ENCODE measurements around the gene CRISPLD2. TPM values are rescaled to one million over a fixed set of nuclear protein-coding genes. Genes with fewer than 3 reads are reported as not detected.

The CRISPLD2 gene
- total RNA-seq, 3 donors from 2014 or later (not counting 1 experiment from before 2014, with no cell fraction given), result 0.86 to 6.3 TPM; not detected in 1

GRCh38 chr16:84816023-84816422 is 3.8 kb upstream of the CRISPLD2 start:
- peaks cover 15% of the 10 kb centered on the region for H3K4me1 ChIP-seq (ENCODE audit: control insufficient read depth, insufficient read depth, low read length)
- H3K36me3 ChIP-seq (ENCODE audit: control insufficient read depth, insufficient read depth, low read length), result no peaks in the 10 kb centered on the region
- Mint-ChIP-seq H3K4me3 (no peak overlapping the region), H3K36me3 (no peaks in the 10 kb centered on the region), H3K4me1 (peaks cover 10% of the 10 kb centered on the region in 2 donors), H3K27me3 (ENCODE audit: low read depth in 2 of 2) (peaks cover 9 to 10% of the 10 kb centered on the region in 2 donors), H3K9me3 (no peaks in the 10 kb centered on the region), H3K27ac (no peak overlapping the region)
- TF ChIP-seq, protein P1, sequence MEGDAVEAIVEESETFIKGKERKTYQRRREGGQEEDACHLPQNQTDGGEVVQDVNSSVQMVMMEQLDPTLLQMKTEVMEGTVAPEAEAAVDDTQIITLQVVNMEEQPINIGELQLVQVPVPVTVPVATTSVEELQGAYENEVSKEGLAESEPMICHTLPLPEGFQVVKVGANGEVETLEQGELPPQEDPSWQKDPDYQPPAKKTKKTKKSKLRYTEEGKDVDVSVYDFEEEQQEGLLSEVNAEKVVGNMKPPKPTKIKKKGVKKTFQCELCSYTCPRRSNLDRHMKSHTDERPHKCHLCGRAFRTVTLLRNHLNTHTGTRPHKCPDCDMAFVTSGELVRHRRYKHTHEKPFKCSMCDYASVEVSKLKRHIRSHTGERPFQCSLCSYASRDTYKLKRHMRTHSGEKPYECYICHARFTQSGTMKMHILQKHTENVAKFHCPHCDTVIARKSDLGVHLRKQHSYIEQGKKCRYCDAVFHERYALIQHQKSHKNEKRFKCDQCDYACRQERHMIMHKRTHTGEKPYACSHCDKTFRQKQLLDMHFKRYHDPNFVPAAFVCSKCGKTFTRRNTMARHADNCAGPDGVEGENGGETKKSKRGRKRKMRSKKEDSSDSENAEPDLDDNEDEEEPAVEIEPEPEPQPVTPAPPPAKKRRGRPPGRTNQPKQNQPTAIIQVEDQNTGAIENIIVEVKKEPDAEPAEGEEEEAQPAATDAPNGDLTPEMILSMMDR (IDR thresholded peaks at IDR 0.05), result no peak
- WGBS (ENCODE audit: insufficient coverage), result 92% methylated on average over 6 of the region's 7 CpGs
- no peak for DNase-seq
- intact Hi-C loops (cut with micrococcal nuclease), result no loop called here
- peaks cover under 1% of the 10 kb centered on the region for H3K27me3 ChIP-seq (ENCODE audit: control insufficient read depth, insufficient read depth, low read length)
- H3K9me3 ChIP-seq (ENCODE audit: control insufficient read depth, insufficient read depth, low read length), result no peaks in the 10 kb centered on the region
- ATAC-seq, result no peak
- no peak overlapping the region for H3K4me3 ChIP-seq (ENCODE audit: low read length)
- no peak overlapping the region for H3K27ac ChIP-seq (ENCODE audit: low read length)

DNA sequence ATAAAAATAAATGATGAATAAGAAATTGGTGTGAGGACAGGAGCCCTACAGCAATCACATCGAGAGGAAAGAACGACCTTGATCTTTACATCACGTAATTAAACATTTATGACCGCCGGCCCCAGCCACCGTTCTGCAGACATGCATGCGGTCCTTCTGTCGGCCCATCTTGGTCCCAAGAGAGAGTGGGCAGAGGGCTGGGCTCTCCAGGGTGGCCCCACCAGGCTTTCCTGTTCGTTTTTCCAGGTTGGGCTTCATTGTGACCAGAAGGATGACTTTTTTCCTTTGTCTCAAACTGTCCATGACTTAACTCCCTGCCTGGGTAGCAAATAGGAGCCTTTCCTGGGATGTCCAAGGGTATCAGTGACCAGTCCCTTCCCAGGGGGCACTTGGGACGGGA is 3.3 kb upstream of the CRISPLD2 start:
- H3K27me3 Mint-ChIP-seq (ENCODE audit: low read depth in 2 of 2), result peaks cover 9 to 10% of the 10 kb centered on the region in 2 donors
- intact Hi-C loops (cut with micrococcal nuclease), result no loop called here
- 82% methylated on average over 10 of the region's 10 CpGs for WGBS (ENCODE audit: insufficient coverage)
- Histone ChIP-seq H3K27me3 (ENCODE audit: control insufficient read depth, insufficient read depth, low read length) (peaks cover 2% of the 10 kb centered on the region), H3K36me3 (ENCODE audit: control insufficient read depth, insufficient read depth, low read length) (no peaks in the 10 kb centered on the region), H3K9me3 (ENCODE audit: control insufficient read depth, insufficient read depth, low read length) (no peaks in the 10 kb centered on the region), H3K4me1 (ENCODE audit: control insufficient read depth, insufficient read depth, low read length) (peaks cover 16% of the 10 kb centered on the region), H3K4me3 (ENCODE audit: low read length) (no peak overlapping the region), H3K27ac (ENCODE audit: low read length) (no peak overlapping the region)
- TF ChIP-seq, protein P1 (IDR thresholded peaks at IDR 0.05), result no peak
- ATAC-seq (no peak), DNase-seq (no peak)
- H3K4me1 Mint-ChIP-seq, result peaks cover 10% of the 10 kb centered on the region in 2 donors
- no peaks in the 10 kb centered on the region for H3K36me3 Mint-ChIP-seq
- no peak overlapping the region for H3K27ac Mint-ChIP-seq
- no peaks in the 10 kb centered on the region for H3K9me3 Mint-ChIP-seq
- no peak overlapping the region for H3K4me3 Mint-ChIP-seq

DNA sequence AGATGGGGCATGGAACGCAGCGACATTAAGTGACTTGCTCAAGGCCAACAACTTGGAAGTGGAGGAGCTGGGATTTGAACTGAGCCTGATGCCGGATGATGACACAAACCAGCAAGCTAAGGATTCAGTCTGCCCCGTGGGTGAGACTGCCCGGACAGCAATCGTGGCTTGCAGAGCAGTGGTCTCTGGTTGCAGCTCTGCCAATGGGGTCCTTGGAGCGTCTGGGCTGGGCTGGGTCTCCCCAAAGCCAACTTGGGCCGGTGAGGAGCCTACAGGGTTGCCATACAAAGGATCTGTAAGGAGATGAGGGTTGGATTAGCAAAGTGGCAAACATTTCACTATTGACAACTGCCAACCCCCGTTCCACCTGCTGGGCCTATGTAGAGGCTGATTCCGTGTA is 2.6 kb upstream of the CRISPLD2 start:
- no peaks in the 10 kb centered on the region for H3K9me3 Mint-ChIP-seq
- Histone ChIP-seq H3K36me3 (ENCODE audit: control insufficient read depth, insufficient read depth, low read length) (no peaks in the 10 kb centered on the region), H3K9me3 (ENCODE audit: control insufficient read depth, insufficient read depth, low read length) (no peaks in the 10 kb centered on the region), H3K27me3 (ENCODE audit: control insufficient read depth, insufficient read depth, low read length) (peaks cover 2% of the 10 kb centered on the region), H3K4me1 (ENCODE audit: control insufficient read depth, insufficient read depth, low read length) (peaks cover 16% of the 10 kb centered on the region), H3K27ac (ENCODE audit: low read length) (no peak overlapping the region), H3K4me3 (ENCODE audit: low read length) (no peak overlapping the region)
- intact Hi-C loops (cut with micrococcal nuclease), result no loop called here
- WGBS (ENCODE audit: insufficient coverage), result 88% methylated on average over 10 of the region's 10 CpGs
- H3K4me3 Mint-ChIP-seq, result no peak overlapping the region
- no peak for DNase-seq
- no peak for ATAC-seq
- H3K27me3 Mint-ChIP-seq (ENCODE audit: low read depth in 2 of 2), result peaks cover 10 to 11% of the 10 kb centered on the region in 2 donors
- H3K27ac Mint-ChIP-seq, result no peak overlapping the region
- TF ChIP-seq, protein P1 (IDR thresholded peaks at IDR 0.05), result no peak
- no peaks in the 10 kb centered on the region for H3K36me3 Mint-ChIP-seq
- peaks cover 10% of the 10 kb centered on the region in 2 donors for H3K4me1 Mint-ChIP-seq

- Histone ChIP-seq H3K4me3 (ENCODE audit: low read length) (no peak overlapping the region), H3K27me3 (ENCODE audit: control insufficient read depth, insufficient read depth, low read length) (peaks cover 2% of the 10 kb centered on the region), H3K27ac (ENCODE audit: low read length) (no peak overlapping the region), H3K4me1 (ENCODE audit: control insufficient read depth, insufficient read depth, low read length) (peaks cover 16% of the 10 kb centered on the region), H3K9me3 (ENCODE audit: control insufficient read depth, insufficient read depth, low read length) (no peaks in the 10 kb centered on the region), H3K36me3 (ENCODE audit: control insufficient read depth, insufficient read depth, low read length) (no peaks in the 10 kb centered on the region)
- H3K36me3 Mint-ChIP-seq, result no peaks in the 10 kb centered on the region
- intact Hi-C loops (cut with micrococcal nuclease), result no loop called here
- ATAC-seq (no peak), DNase-seq (no peak)
- no peaks in the 10 kb centered on the region for H3K9me3 Mint-ChIP-seq
- 62% methylated on average over 2 of the region's 2 CpGs for WGBS (ENCODE audit: insufficient coverage)
- peaks cover 14 to 15% of the 10 kb centered on the region in 2 donors for H3K27me3 Mint-ChIP-seq (ENCODE audit: low read depth in 2 of 2)
- no peak overlapping the region for H3K27ac Mint-ChIP-seq
- TF ChIP-seq, protein P1 (IDR thresholded peaks at IDR 0.05), result no peak
- H3K4me3 Mint-ChIP-seq, result no peak overlapping the region
- H3K4me1 Mint-ChIP-seq, result peaks cover 10% of the 10 kb centered on the region in 2 donors
These were observed 2.2 kb upstream of the CRISPLD2 start for GRCh38 chr16:84817613-84818012.

Measured in natural killer cell (primary cell).